ENCODE measurements around the gene TNFRSF21. TPM values are rescaled to one million over a fixed set of nuclear protein-coding genes. Genes with fewer than 3 reads are reported as not detected.
"Not testable (repeated sequence)": the region's sequence is repeated elsewhere in the genome, so short reads cannot be mapped to it uniquely, and the experiment has no call there.

The TNFRSF21 gene
- total and polyA plus RNA-seq, 2 of the 8 experiments (the other 6 are each of a cell fraction or from before 2014, with no cell fraction given) = 16.4 to 52.7 TPM

- POLR2A ChIA-PET (ENCODE audit: partially characterized antibody); CTCF ChIA-PET (ENCODE audit: partially characterized antibody); H3K27me3 ChIP-seq (replicated peaks in 1 of 4; ENCODE audit: control insufficient read depth in 3 of 4, extremely low read depth in 1 of 4, insufficient read depth in 3 of 4, low read length in 3 of 4); H2BK120ac ChIP-seq (replicated peaks; ENCODE audit: low read depth, low read length); H4K5ac ChIP-seq (ENCODE audit: insufficient read length, low read depth, low read length); H3K4me1 ChIP-seq (replicated peaks in 1 of 4; ENCODE audit: control insufficient read depth in 3 of 4, insufficient read depth in 4 of 4, low read length in 3 of 4); H2BK20ac ChIP-seq (ENCODE audit: low read length); H3K23me2 ChIP-seq (ENCODE audit: low read depth, low read length); H3K18ac ChIP-seq (ENCODE audit: extremely low read depth, low read length); H3K79me1 ChIP-seq (ENCODE audit: low read depth, low read length); H3K9me3 ChIP-seq (ENCODE audit: insufficient read depth in 2 of 2, low read depth in 1 of 2, low read length in 1 of 2); H2BK5ac ChIP-seq (ENCODE audit: low read depth, low read length); DNase-seq (ENCODE audit: low read depth in 1 of 2, low spot score in 2 of 2); H2AFZ ChIP-seq (ENCODE audit: low read length); H3K9ac ChIP-seq (replicated peaks in 1 of 4; ENCODE audit: extremely low read depth in 1 of 4, low read depth in 3 of 4, low read length in 3 of 4); H3K4ac ChIP-seq (replicated peaks; ENCODE audit: insufficient read length, low read depth, low read length); H3K23ac ChIP-seq (ENCODE audit: insufficient read length); H3K4me2 ChIP-seq (ENCODE audit: insufficient read depth in 1 of 2, low read depth in 2 of 2, low read length in 2 of 2); H4K8ac ChIP-seq (ENCODE audit: extremely low read depth, insufficient read depth, low read length); H2AK5ac ChIP-seq (ENCODE audit: low read depth, low read length); H2BK12ac ChIP-seq (ENCODE audit: low read depth, low read length); H3K27ac ChIP-seq (ENCODE audit: low read depth, low read length); H4K91ac ChIP-seq (replicated peaks; ENCODE audit: insufficient read length, low read length); H4K20me1 ChIP-seq (replicated peaks in 1 of 2; ENCODE audit: control insufficient read depth in 1 of 2, insufficient read depth in 2 of 2, low read length in 2 of 2); FAIRE-seq; H2BK15ac ChIP-seq (ENCODE audit: low read length); H3K56ac ChIP-seq (replicated peaks; ENCODE audit: insufficient read length, low read depth, low read length); H3K14ac ChIP-seq (ENCODE audit: insufficient read length); H3K4me3 ChIP-seq (ENCODE audit: extremely low read depth in 1 of 4, insufficient read depth in 2 of 4, low read depth in 3 of 4, low read length in 4 of 4): not testable (repeated sequence)
- Histone ChIP-seq H3K36me3 (ENCODE audit: control insufficient read depth in 2 of 4, insufficient read depth in 4 of 4, low read length in 3 of 4) (peaks cover 3 to 12% (median 8%) of the 10 kb centered on the region in 4 experiments; a peak in 7 of 8 replicates), H3K79me2 (ENCODE audit: control insufficient read depth in 1 of 2, insufficient read depth in 2 of 2, low read length in 2 of 2) (peaks cover 0 to 62% of the 10 kb centered on the region in 2 experiments; a peak in 2 of 4 replicates)
- 91% methylated on average over 5 of the region's 5 CpGs; no CpG with 5 or more reads in 1 of the 2 experiments for WGBS, 2 experiments (ENCODE audit: extremely low coverage in 1 of 2, insufficient coverage in 1 of 2, insufficient read length in 1 of 2, insufficient replicate concordance in 2 of 2, low coverage in 1 of 2, low lambda C conversion rate in 2 of 2, missing lambda C conversion rate in 1 of 2)
These were observed 34.6 kb downstream of the TNFRSF21 start for GRCh38 chr6:47275132-47275531.
